ENCODE measurements around the gene PLD4.

GRCh38 chr14:104966981-104967385 lies 42.3 kb downstream of the PLD4 start:
- TF ChIP-seq CTCF (IDR thresholded peaks at IDR 0.05) (no peak), POLR2AphosphoS5 (IDR thresholded peaks at IDR 0.05; ENCODE audit: low read depth, low read length) (no peak)
